CD4-positive, alpha-beta T cell (primary cell): Measurements from ENCODE around the gene RAD21L1. TPM values are rescaled to one million over a fixed set of nuclear protein-coding genes. Genes with fewer than 3 reads are reported as not detected.

Experiments
- ATAC-seq: fragments of 200-7000 bp; cut with Tn5 transposase; one replicate; pipeline ENCODE4 v1.10.0; 2022; ENCODE audit warnings: mild to moderate bottlenecking; ENCODE audit not compliant: poor library complexity
- CTCF ChIA-PET: fragments of 350-600 bp; sonication (Branson Sonifier 250); formaldehyde crosslinking; loops from one replicate; lab custom pipeline; 2021; ENCODE audit warnings: antibody characterized with exemption, inconsistent platforms; lab: Charles Lee
- POLR2A ChIA-PET: fragments of 350-600 bp; sonication (Branson Sonifier 250); formaldehyde crosslinking; loops from one replicate; lab custom pipeline; 2021; ENCODE audit warnings: antibody characterized with exemption, inconsistent platforms; lab: Charles Lee
- DNase-seq, 14 experiments: peaks; one replicate each; pipeline ENCODE4 v3.0.0-alpha.2; 2013 to 2020; ENCODE audit warnings: mixed read lengths in 2 of 14
- H3K27ac ChIP-seq, 2 donors: one replicate each; pipeline versions ENCODE4 v1.5.1 to v1.7.0; 2013; ENCODE audit warnings: low read length in 2 of 2, low read depth in 1 of 2, mild to moderate bottlenecking in 1 of 2
- H3K27me3 ChIP-seq, 2 experiments: 1 replicate in 1 of 2; 2 replicates in 1 of 2; pipeline versions ENCODE4 v1.6.1 to v1.7.0; 2013; ENCODE audit warnings: low read length in 2 of 2, control low read depth in 1 of 2, mild to moderate bottlenecking in 1 of 2, moderate library complexity in 1 of 2; ENCODE audit not compliant: insufficient read depth in 2 of 2, control insufficient read depth in 1 of 2
- H3K36me3 ChIP-seq: one replicate; pipeline ENCODE4 v1.6.1; 2013; ENCODE audit warnings: low read length, control low read depth; ENCODE audit not compliant: insufficient read depth
- H3K4me1 ChIP-seq: one replicate; pipeline ENCODE4 v1.6.1; 2013; ENCODE audit warnings: low read length, control low read depth; ENCODE audit not compliant: insufficient read depth
- H3K4me3 ChIP-seq: one replicate; pipeline ENCODE4 v1.5.1; 2013; ENCODE audit warnings: mild to moderate bottlenecking, low read length, moderate library complexity
- H3K9me3 ChIP-seq, 2 experiments: 1 replicate in 1 of 2; 2 replicates in 1 of 2; pipeline versions ENCODE4 v1.6.1 to v1.7.0; 2013; ENCODE audit warnings: low read length in 2 of 2, mild to moderate bottlenecking in 2 of 2, control low read depth in 1 of 2, moderate library complexity in 1 of 2; ENCODE audit not compliant: control insufficient read depth in 1 of 2, insufficient read depth in 1 of 2
- H3K27ac Mint-ChIP-seq: one replicate; pipeline ENCODE4 v1.8.0; 2020; ENCODE audit warnings: mixed read lengths
- H3K27me3 Mint-ChIP-seq: one replicate; pipeline ENCODE4 v1.8.0; 2021; ENCODE audit warnings: mixed read lengths
- H3K36me3 Mint-ChIP-seq: one replicate; pipeline ENCODE4 v1.8.0; 2021; ENCODE audit warnings: low read depth, mixed read lengths
- H3K4me1 Mint-ChIP-seq: one replicate; pipeline ENCODE4 v1.8.0; 2021; ENCODE audit warnings: low read depth, mixed read lengths
- H3K4me3 Mint-ChIP-seq: one replicate; pipeline ENCODE4 v1.8.0; 2020; ENCODE audit warnings: mild to moderate bottlenecking, mixed read lengths
- H3K9me3 Mint-ChIP-seq: one replicate; pipeline ENCODE4 v1.8.0; 2020; ENCODE audit warnings: mixed read lengths
- intact Hi-C, 2 experiments: fragments of 100-400 bp; cut with DNase I in 1 of 2; cut with micrococcal nuclease in 1 of 2; formaldehyde crosslinking; loops; one replicate each; pipeline versions ENCODE4 v1.15.1 to v1.9.0; 2023 to 2025; cut with DNase I, micrococcal nuclease
- total RNA-seq, 174 experiments: library from RNA in 2 of 174; stranded (reverse) in 2 of 174; gene quantifications; one replicate each; pipeline ENCODE4 v1.2.3 and lab custom pipeline; 2021 to 2026
- TF ChIP-seq, protein P1 (sequence below): fragments of 200-600 bp; IDR thresholded peaks from one replicate; pipeline ENCODE4 v1.8.0; 2022; ENCODE audit warnings: antibody characterized with exemption, mild to moderate bottlenecking

RAD21L1 gene
- total RNA-seq, 2 experiments from 2014 or later, result 0.58 TPM; not detected in 1

DNA sequence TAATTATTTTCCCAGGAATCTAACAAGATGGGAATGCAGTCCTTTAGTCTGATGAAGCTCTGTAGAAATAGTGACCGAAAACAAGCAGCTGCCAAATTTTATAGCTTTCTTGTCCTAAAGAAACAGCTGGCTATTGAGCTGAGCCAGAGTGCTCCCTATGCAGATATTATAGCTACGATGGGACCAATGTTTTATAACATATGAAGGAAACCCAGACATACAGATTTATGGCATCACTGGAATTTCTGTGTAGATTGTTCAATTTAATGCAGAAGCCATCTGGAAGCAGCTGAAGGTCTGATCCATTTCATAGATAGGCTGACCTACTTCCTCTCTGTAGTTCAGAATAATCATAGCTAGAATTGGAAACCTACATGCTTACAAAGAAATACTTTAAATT lies 28.4 kb downstream of the RAD21L1 start:
- Mint-ChIP-seq H3K9me3 (no peaks in the 10 kb centered on the region), H3K4me3 (no peak overlapping the region), H3K27ac (no peak overlapping the region), H3K36me3 (no peaks in the 10 kb centered on the region), H3K4me1 (peaks cover 8% of the 10 kb centered on the region), H3K27me3 (peaks cover 12% of the 10 kb centered on the region)
- H3K27me3 ChIP-seq, result peaks cover 0 to 4% of the 10 kb centered on the region in 2 experiments
- DNase-seq (no peak), ATAC-seq (no peak)
- H3K4me3 ChIP-seq, result no peak overlapping the region
- ChIA-PET POLR2A (interaction anchor here (0.6 kb wide), 1 partner anchor 16 kb away, joined by 3 read pairs; no protein-coding TSS in a partner anchor), CTCF (interaction anchor here (0.8 kb wide), 1 partner anchor 27 kb away, joined by 3 read pairs; no protein-coding TSS in a partner anchor)
- no peaks in the 10 kb centered on the region for H3K9me3 ChIP-seq
- no peak overlapping the region for H3K27ac ChIP-seq
- intact Hi-C loops, result no loop called here
- no peaks in the 10 kb centered on the region for H3K36me3 ChIP-seq
- TF ChIP-seq, protein P1, sequence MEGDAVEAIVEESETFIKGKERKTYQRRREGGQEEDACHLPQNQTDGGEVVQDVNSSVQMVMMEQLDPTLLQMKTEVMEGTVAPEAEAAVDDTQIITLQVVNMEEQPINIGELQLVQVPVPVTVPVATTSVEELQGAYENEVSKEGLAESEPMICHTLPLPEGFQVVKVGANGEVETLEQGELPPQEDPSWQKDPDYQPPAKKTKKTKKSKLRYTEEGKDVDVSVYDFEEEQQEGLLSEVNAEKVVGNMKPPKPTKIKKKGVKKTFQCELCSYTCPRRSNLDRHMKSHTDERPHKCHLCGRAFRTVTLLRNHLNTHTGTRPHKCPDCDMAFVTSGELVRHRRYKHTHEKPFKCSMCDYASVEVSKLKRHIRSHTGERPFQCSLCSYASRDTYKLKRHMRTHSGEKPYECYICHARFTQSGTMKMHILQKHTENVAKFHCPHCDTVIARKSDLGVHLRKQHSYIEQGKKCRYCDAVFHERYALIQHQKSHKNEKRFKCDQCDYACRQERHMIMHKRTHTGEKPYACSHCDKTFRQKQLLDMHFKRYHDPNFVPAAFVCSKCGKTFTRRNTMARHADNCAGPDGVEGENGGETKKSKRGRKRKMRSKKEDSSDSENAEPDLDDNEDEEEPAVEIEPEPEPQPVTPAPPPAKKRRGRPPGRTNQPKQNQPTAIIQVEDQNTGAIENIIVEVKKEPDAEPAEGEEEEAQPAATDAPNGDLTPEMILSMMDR, result no peak
- H3K4me1 ChIP-seq, result no peaks in the 10 kb centered on the region

DNA sequence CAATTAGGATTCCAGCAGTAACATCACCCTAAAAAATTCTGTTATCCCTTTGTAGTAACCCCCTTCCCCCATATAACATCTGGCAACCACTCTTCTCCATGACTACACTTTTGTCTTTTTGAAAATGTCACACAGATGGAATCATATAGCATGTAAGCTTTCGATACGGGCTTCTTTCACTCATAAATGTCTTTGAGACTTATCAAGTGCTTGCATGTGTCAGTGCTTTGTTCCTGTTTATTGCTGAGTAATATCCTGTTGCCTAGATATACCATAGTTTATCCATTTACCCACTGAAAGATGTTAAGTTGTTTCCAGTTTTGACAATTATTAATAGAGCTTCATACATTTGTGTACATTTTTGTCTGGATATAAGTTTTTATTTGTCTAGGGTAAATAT lies 29.8 kb downstream of the RAD21L1 start:
- ChIA-PET CTCF (interaction anchor here (1.0 kb wide), 2 partner anchors 8 to 49 kb away, joined by 3 read pairs; no protein-coding TSS in a partner anchor), POLR2A (interaction anchor here (1.2 kb wide), 1 partner anchor 31 kb away, joined by 3 read pairs; no protein-coding TSS in a partner anchor)
- TF ChIP-seq, protein P1, result no peak
- ATAC-seq, result no peak
- Mint-ChIP-seq H3K4me1 (peaks cover 8% of the 10 kb centered on the region), H3K9me3 (no peaks in the 10 kb centered on the region), H3K4me3 (no peak overlapping the region), H3K36me3 (no peaks in the 10 kb centered on the region), H3K27ac (no peak overlapping the region), H3K27me3 (peaks cover 12% of the 10 kb centered on the region)
- Histone ChIP-seq H3K36me3 (no peaks in the 10 kb centered on the region), H3K4me3 (no peak overlapping the region), H3K27me3 (peaks cover 0 to 7% of the 10 kb centered on the region in 2 experiments), H3K27ac (no peak overlapping the region), H3K9me3 (no peaks in the 10 kb centered on the region), H3K4me1 (no peaks in the 10 kb centered on the region)
- intact Hi-C loops, result no loop called here
- DNase-seq, result no peak

DNA sequence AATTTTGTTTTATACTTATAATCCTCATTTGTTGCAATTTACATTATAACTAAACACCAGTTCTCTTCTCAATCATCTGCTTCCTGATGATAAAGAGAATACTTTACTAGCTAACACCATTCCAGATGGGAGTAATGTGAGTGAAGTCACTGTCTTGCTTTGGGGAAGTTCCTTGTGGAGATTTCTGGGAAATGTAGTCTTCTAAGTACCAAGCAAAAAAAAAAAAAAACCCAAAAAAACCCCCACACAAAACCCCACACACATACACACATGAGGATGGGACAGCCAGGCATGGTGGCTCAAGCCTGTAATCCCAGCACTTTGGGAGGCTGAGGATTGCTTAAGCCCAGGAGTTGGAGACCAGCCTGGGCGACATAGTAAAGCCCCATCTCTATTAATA lies 38.0 kb downstream of the RAD21L1 start:
- no peaks in the 10 kb centered on the region for H3K27me3 Mint-ChIP-seq
- H3K4me1 ChIP-seq, result peaks cover 35% of the 10 kb centered on the region
- H3K4me3 ChIP-seq, result no peak overlapping the region
- TF ChIP-seq, protein P1, result no peak
- H3K4me3 Mint-ChIP-seq, result peak overlapping the region; percentile 61
- peaks cover 0 to 6% of the 10 kb centered on the region in 2 experiments for H3K27me3 ChIP-seq
- peak overlapping the region; percentile 90 for H3K27ac Mint-ChIP-seq
- H3K4me1 Mint-ChIP-seq, result peaks cover 53% of the 10 kb centered on the region
- ATAC-seq, result no peak
- H3K36me3 ChIP-seq, result no peaks in the 10 kb centered on the region
- peaks cover 5% of the 10 kb centered on the region for H3K36me3 Mint-ChIP-seq
- DNase-seq, result no peak
- H3K9me3 Mint-ChIP-seq, result no peaks in the 10 kb centered on the region
- H3K9me3 ChIP-seq, result peaks cover 0 to 5% of the 10 kb centered on the region in 2 experiments
- ChIA-PET CTCF (no interaction called here), POLR2A (no interaction called here)
- intact Hi-C loops, result loop anchor here in 1 of 2 experiments (10.0 kb wide), 1 partner anchor 61 kb away; the partner anchor contains the start of gene SDCBP2
- peak overlapping the region in 1 of 2 donors; percentile 4 for H3K27ac ChIP-seq
